Measurements from ENCODE around the gene CLBA1. TPM values are rescaled to one million over a fixed set of nuclear protein-coding genes. Genes with fewer than 3 reads are reported as not detected.
"Not testable (repeated sequence)": the region's sequence is repeated elsewhere in the genome, so short reads cannot be mapped to it uniquely, and the experiment has no call there.

The CLBA1 gene
- polyA plus RNA-seq, 1 of the 3 experiments (the other 2 are of a cell fraction) = 18.5 TPM

DNA sequence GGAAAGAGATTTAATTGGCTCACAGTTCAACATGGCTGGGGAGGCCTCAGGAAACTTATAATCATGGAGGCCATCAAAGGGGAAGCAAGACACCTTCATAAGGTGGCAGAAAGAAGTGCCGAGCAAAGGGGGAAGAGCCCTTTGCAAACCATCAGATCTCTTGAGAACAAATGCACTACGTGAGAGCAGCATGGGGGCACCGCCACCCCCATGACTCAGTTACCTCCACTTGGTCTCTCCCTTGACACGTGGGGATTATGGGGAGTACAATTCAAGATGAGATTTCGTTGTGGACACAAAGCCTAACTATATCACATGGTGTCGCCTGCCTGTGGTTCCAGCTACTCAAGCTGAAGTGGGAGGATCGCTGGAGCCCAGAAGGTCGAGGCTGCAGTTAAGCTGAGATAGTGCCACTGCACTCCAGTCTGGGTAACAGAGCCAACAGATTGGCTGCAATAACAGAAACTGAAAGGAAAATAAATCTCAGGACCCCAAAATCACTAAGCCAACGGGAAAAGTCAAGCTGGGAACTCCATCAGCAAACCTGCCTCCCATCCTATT, 45.3 kb downstream of the CLBA1 start:
- TF ChIP-seq, protein P1, sequence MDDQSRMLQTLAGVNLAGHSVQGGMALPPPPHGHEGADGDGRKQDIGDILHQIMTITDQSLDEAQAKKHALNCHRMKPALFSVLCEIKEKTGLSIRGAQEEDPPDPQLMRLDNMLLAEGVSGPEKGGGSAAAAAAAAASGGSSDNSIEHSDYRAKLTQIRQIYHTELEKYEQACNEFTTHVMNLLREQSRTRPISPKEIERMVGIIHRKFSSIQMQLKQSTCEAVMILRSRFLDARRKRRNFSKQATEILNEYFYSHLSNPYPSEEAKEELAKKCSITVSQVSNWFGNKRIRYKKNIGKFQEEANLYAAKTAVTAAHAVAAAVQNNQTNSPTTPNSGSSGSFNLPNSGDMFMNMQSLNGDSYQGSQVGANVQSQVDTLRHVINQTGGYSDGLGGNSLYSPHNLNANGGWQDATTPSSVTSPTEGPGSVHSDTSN (IDR thresholded peaks at IDR 0.05) = no peak
- TF ChIP-seq, protein P2, sequence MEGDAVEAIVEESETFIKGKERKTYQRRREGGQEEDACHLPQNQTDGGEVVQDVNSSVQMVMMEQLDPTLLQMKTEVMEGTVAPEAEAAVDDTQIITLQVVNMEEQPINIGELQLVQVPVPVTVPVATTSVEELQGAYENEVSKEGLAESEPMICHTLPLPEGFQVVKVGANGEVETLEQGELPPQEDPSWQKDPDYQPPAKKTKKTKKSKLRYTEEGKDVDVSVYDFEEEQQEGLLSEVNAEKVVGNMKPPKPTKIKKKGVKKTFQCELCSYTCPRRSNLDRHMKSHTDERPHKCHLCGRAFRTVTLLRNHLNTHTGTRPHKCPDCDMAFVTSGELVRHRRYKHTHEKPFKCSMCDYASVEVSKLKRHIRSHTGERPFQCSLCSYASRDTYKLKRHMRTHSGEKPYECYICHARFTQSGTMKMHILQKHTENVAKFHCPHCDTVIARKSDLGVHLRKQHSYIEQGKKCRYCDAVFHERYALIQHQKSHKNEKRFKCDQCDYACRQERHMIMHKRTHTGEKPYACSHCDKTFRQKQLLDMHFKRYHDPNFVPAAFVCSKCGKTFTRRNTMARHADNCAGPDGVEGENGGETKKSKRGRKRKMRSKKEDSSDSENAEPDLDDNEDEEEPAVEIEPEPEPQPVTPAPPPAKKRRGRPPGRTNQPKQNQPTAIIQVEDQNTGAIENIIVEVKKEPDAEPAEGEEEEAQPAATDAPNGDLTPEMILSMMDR (IDR thresholded peaks at IDR 0.05) = no peak
- TF ChIP-seq, protein P3, sequence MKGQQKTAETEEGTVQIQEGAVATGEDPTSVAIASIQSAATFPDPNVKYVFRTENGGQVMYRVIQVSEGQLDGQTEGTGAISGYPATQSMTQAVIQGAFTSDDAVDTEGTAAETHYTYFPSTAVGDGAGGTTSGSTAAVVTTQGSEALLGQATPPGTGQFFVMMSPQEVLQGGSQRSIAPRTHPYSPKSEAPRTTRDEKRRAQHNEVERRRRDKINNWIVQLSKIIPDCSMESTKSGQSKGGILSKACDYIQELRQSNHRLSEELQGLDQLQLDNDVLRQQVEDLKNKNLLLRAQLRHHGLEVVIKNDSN (IDR thresholded peaks at IDR 0.05; ENCODE audit: borderline replicate concordance, low read depth) = no peak
- TF ChIP-seq NFIC (IDR thresholded peaks at IDR 0.05; ENCODE audit: borderline replicate concordance) (no peak), EP300 (IDR thresholded peaks at IDR 0.05; ENCODE audit: borderline replicate concordance in 1 of 2, low read depth in 1 of 2, low read length in 1 of 2) (no peak), SMC3 (IDR thresholded peaks at IDR 0.05; ENCODE audit: low read depth, low read length) (no peak), FOXJ3 (CRISPR knock-in tag; IDR thresholded peaks at IDR 0.05) (no peak), JUND (IDR thresholded peaks at IDR 0.05) (no peak), TCF12 (IDR thresholded peaks at IDR 0.05) (no peak), NRF1 (IDR thresholded peaks at IDR 0.05; ENCODE audit: low read depth, low read length) (no peak), FOSL2 (IDR thresholded peaks at IDR 0.05; ENCODE audit: borderline replicate concordance, low read depth) (no peak), EZH2phosphoT487 (IDR thresholded peaks at IDR 0.05; ENCODE audit: borderline replicate concordance, low read depth) (no peak), GABPA (IDR thresholded peaks at IDR 0.05; ENCODE audit: low read depth) (no peak), GATA2 (CRISPR knock-in tag; IDR thresholded peaks at IDR 0.05) (no peak), ELF1 (IDR thresholded peaks at IDR 0.05) (no peak), YY1 (IDR thresholded peaks at IDR 0.05; ENCODE audit: low read depth) (no peak), RFX5 (IDR thresholded peaks at IDR 0.05; ENCODE audit: low read length) (no peak)
- TF ChIP-seq, protein P4, sequence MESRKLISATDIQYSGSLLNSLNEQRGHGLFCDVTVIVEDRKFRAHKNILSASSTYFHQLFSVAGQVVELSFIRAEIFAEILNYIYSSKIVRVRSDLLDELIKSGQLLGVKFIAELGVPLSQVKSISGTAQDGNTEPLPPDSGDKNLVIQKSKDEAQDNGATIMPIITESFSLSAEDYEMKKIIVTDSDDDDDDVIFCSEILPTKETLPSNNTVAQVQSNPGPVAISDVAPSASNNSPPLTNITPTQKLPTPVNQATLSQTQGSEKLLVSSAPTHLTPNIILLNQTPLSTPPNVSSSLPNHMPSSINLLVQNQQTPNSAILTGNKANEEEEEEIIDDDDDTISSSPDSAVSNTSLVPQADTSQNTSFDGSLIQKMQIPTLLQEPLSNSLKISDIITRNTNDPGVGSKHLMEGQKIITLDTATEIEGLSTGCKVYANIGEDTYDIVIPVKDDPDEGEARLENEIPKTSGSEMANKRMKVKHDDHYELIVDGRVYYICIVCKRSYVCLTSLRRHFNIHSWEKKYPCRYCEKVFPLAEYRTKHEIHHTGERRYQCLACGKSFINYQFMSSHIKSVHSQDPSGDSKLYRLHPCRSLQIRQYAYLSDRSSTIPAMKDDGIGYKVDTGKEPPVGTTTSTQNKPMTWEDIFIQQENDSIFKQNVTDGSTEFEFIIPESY (IDR thresholded peaks at IDR 0.05; ENCODE audit: borderline replicate concordance, low read depth) = no peak
- TF ChIP-seq, protein P5, sequence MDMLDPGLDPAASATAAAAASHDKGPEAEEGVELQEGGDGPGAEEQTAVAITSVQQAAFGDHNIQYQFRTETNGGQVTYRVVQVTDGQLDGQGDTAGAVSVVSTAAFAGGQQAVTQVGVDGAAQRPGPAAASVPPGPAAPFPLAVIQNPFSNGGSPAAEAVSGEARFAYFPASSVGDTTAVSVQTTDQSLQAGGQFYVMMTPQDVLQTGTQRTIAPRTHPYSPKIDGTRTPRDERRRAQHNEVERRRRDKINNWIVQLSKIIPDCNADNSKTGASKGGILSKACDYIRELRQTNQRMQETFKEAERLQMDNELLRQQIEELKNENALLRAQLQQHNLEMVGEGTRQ (IDR thresholded peaks at IDR 0.05; ENCODE audit: borderline replicate concordance, low read depth, low read length) = no peak
- TF ChIP-seq, protein P6, sequence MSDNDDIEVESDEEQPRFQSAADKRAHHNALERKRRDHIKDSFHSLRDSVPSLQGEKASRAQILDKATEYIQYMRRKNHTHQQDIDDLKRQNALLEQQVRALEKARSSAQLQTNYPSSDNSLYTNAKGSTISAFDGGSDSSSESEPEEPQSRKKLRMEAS (IDR thresholded peaks at IDR 0.05; ENCODE audit: low read depth) = no peak
- H3K4me3 ChIP-seq (ENCODE audit: low read depth in 2 of 2, low read length in 1 of 2) = no peak overlapping the region
- H3K4me2 ChIP-seq = no peak overlapping the region
- ChIA-PET POLR2A (no interaction called here), CTCF (interaction anchor here (6.6 kb wide), 1 partner anchor 14 kb away, joined by 63 read pairs; no protein-coding TSS in a partner anchor)
- H3K79me2 ChIP-seq (ENCODE audit: insufficient read depth) = no peaks in the 10 kb centered on the region
- no peak overlapping the region for H3K9ac ChIP-seq
- H3K27me3 ChIP-seq (ENCODE audit: insufficient read depth) = no peaks in the 10 kb centered on the region
- no peaks in the 10 kb centered on the region for H3K9me3 ChIP-seq
- peaks cover 25% of the 10 kb centered on the region for H3F3A ChIP-seq (replicated peaks; ENCODE audit: insufficient read depth)
- no peak overlapping the region for H2AFZ ChIP-seq (ENCODE audit: low read depth)
- H3K27ac ChIP-seq (ENCODE audit: low read depth in 2 of 2, low read length in 1 of 2) = no peak overlapping the region
- 89% methylated on average over 9 of the region's 9 CpGs for WGBS (ENCODE audit: low lambda C conversion rate)
- no peaks in the 10 kb centered on the region for H3K36me3 ChIP-seq (replicated peaks in 1 of 2; ENCODE audit: control insufficient read depth in 1 of 2, insufficient read depth in 2 of 2, low read length in 1 of 2)
- DNase-seq = no peak
- no peaks in the 10 kb centered on the region for H3K9me2 ChIP-seq
- no peaks in the 10 kb centered on the region for H4K20me1 ChIP-seq (ENCODE audit: insufficient read depth)
- H3K4me1 ChIP-seq (ENCODE audit: control insufficient read depth in 1 of 2, insufficient read depth in 2 of 2, low read depth in 1 of 2, low read length in 1 of 2) = peaks cover 7 to 11% of the 10 kb centered on the region in 2 experiments; a peak in 2 of 4 replicates

DNA sequence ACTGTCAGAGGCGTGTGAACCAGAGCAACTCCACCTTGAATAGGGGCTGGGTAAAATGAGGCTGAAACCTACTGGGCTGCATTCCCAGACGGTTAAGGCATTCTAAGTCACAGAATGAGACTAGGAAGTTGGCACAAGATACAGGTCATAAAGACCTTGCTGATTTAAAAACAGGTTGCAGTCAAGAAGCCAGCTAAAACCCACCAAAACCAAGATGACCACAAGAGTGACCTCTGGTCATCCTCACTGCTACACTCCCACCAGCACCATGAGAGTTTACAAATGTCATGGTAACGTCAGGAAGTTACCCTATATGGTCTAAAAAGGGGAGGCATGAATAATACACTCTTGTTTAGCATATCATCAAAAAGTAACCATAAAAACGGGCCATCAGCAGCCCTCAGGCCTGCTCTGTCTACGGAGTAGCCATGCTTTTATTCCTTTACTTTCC, 46.9 kb downstream of the CLBA1 start:
- WGBS (ENCODE audit: low lambda C conversion rate) = 90% methylated on average over 5 of the region's 5 CpGs
- ChIA-PET POLR2A (interaction anchor here (0.6 kb wide), 1 partner anchor 13 kb away, joined by 3 read pairs; no protein-coding TSS in a partner anchor), CTCF (interaction anchor here (1.2 to 6.6 kb wide), 2 partner anchors 12 to 54 kb away, joined by 3 to 63 read pairs; no protein-coding TSS in a partner anchor)
- not testable (repeated sequence) for H3K9me3 ChIP-seq; H3K4me3 ChIP-seq (ENCODE audit: low read depth in 2 of 2, low read length in 1 of 2); H3K27ac ChIP-seq (ENCODE audit: low read depth in 2 of 2, low read length in 1 of 2); H2AFZ ChIP-seq (ENCODE audit: low read depth); H3K36me3 ChIP-seq (replicated peaks in 1 of 2; ENCODE audit: control insufficient read depth in 1 of 2, insufficient read depth in 2 of 2, low read length in 1 of 2); H3K9ac ChIP-seq; DNase-seq; H3K4me2 ChIP-seq; H3K9me2 ChIP-seq; H3K27me3 ChIP-seq (ENCODE audit: insufficient read depth); H3K79me2 ChIP-seq (ENCODE audit: insufficient read depth); H4K20me1 ChIP-seq (ENCODE audit: insufficient read depth)
- Histone ChIP-seq H3F3A (replicated peaks; ENCODE audit: insufficient read depth) (peaks cover 13% of the 10 kb centered on the region), H3K4me1 (ENCODE audit: control insufficient read depth in 1 of 2, insufficient read depth in 2 of 2, low read depth in 1 of 2, low read length in 1 of 2) (peaks cover 1 to 11% of the 10 kb centered on the region in 2 experiments; a peak in 2 of 4 replicates)
